Ramos (cell line): Measurements from ENCODE around the gene CCT7.

Source experiments
- in situ Hi-C: fragments of 300-500 bp; cut with MboI; formaldehyde crosslinking; loops from one replicate; pipeline ENCODE4 v1.14.3; 2022; ENCODE audit warnings: low sequenced_read_pairs; ENCODE audit not compliant: unreplicated experiment

CCT7 gene

GRCh38 chr2:73223821-73224220 lies 10.3 kb upstream of the CCT7 start:
- in situ Hi-C loops: no loop called here

- in situ Hi-C loops: loop anchor here (25.0 kb wide), 1 partner anchor 962 kb away; the partner anchor contains the start of genes MOB1A and MTHFD2
Observed at GRCh38 chr2:73225513-73226360, 8.4 kb upstream of the CCT7 start.

GRCh38 chr2:73227086-73227485 lies 7.0 kb upstream of the CCT7 start:
- in situ Hi-C loops: loop anchor here (25.0 kb wide), 1 partner anchor 960 kb away; the partner anchor contains the start of genes MOB1A and MTHFD2

GRCh38 chr2:73228631-73229030 lies 5.5 kb upstream of the CCT7 start:
- in situ Hi-C loops: loop anchor here (25.0 kb wide), 1 partner anchor 959 kb away; the partner anchor contains the start of genes MOB1A and MTHFD2

GRCh38 chr2:73232403-73233153 lies 1.5 kb upstream of the CCT7 start:
- in situ Hi-C loops: loop anchor here (25.0 kb wide), 1 partner anchor 955 kb away; the partner anchor contains the start of genes MOB1A and MTHFD2

GRCh38 chr2:73233154-73233931 lies 765 bp upstream of the CCT7 start, which contains the start of gene PRADC1:
TSS of gene PRADC1 (minus strand) at chr2:73233239. CDS start at chr2:73233160, 79 bp downstream.
- in situ Hi-C loops: loop anchor here (25.0 kb wide), 1 partner anchor 954 kb away; the partner anchor contains the start of genes MOB1A and MTHFD2

GRCh38 chr2:73235315-73236028 lies 1.4 kb downstream of the CCT7 start:
- in situ Hi-C loops: loop anchor here (25.0 kb wide), 1 partner anchor 952 kb away; the partner anchor contains the start of genes MOB1A and MTHFD2

- in situ Hi-C loops: loop anchor here (25.0 kb wide), 1 partner anchor 950 kb away; the partner anchor contains the start of genes MOB1A and MTHFD2
Observed at GRCh38 chr2:73237168-73237567, 3.1 kb downstream of the CCT7 start.

GRCh38 chr2:73238149-73238548 lies 4.0 kb downstream of the CCT7 start:
- in situ Hi-C loops: loop anchor here (25.0 kb wide), 1 partner anchor 949 kb away; the partner anchor contains the start of genes MOB1A and MTHFD2

- in situ Hi-C loops: loop anchor here (25.0 kb wide), 1 partner anchor 948 kb away; the partner anchor contains the start of genes MOB1A and MTHFD2
Observed at GRCh38 chr2:73238976-73239375, 4.9 kb downstream of the CCT7 start.

- in situ Hi-C loops: loop anchor here (25.0 kb wide), 1 partner anchor 948 kb away; the partner anchor contains the start of genes MOB1A and MTHFD2
Observed at GRCh38 chr2:73239776-73240175, 5.7 kb downstream of the CCT7 start.

GRCh38 chr2:73243884-73244570 lies 9.9 kb downstream of the CCT7 start:
- in situ Hi-C loops: loop anchor here (25.0 kb wide), 1 partner anchor 943 kb away; the partner anchor contains the start of genes MOB1A and MTHFD2

- in situ Hi-C loops: loop anchor here (25.0 kb wide), 1 partner anchor 943 kb away; the partner anchor contains the start of genes MOB1A and MTHFD2
Observed at GRCh38 chr2:73244580-73244979, 10.5 kb downstream of the CCT7 start.

GRCh38 chr2:73246850-73247249 lies 12.7 kb downstream of the CCT7 start:
- in situ Hi-C loops: loop anchor here (25.0 kb wide), 1 partner anchor 940 kb away; the partner anchor contains the start of genes MOB1A and MTHFD2

- in situ Hi-C loops: loop anchor here (25.0 kb wide), 1 partner anchor 938 kb away; the partner anchor contains the start of genes MOB1A and MTHFD2
Observed at GRCh38 chr2:73249636-73250035, 15.5 kb downstream of the CCT7 start.

- in situ Hi-C loops: no loop called here
Observed at GRCh38 chr2:73250872-73251846, 17.1 kb downstream of the CCT7 start.
